ENCODE data around the gene CAMKV. TPM values are rescaled to one million over a fixed set of nuclear protein-coding genes. Genes with fewer than 3 reads are reported as not detected.

Gene CAMKV
- total and polyA plus RNA-seq, 4 donors = not detected

- H3K27ac ChIP-seq (ENCODE audit: low read depth in 1 of 2, low read length in 2 of 2) = no peak overlapping the region
- intact Hi-C loops (cut with DNase I) = no loop called here
- DNase-seq (no peak), ATAC-seq (ENCODE audit: low FRiP score) (no peak)
- H3K27me3 ChIP-seq (ENCODE audit: control insufficient read depth in 1 of 2, insufficient read depth in 2 of 2, low read length in 1 of 2) = no peaks in the 10 kb centered on the region
- no peaks in the 10 kb centered on the region for H3K4me1 ChIP-seq (ENCODE audit: control insufficient read depth in 1 of 2, insufficient read depth in 2 of 2, low read length in 2 of 2)
- H3K36me3 ChIP-seq (ENCODE audit: control insufficient read depth in 1 of 2, insufficient read depth in 2 of 2, low read length in 1 of 2) = no peaks in the 10 kb centered on the region
- 30 to 32% methylated on average over 6 of the region's 6 CpGs for WGBS, 2 donors
- H3K4me3 ChIP-seq (ENCODE audit: low read length in 2 of 2) = no peak overlapping the region
- no peaks in the 10 kb centered on the region for H3K9me3 ChIP-seq (ENCODE audit: control insufficient read depth, low read length)
These were observed 11.0 kb upstream of the CAMKV start for GRCh38 chr3:49880581-49881315.

- no peak overlapping the region for H3K27ac ChIP-seq (ENCODE audit: low read depth in 1 of 2, low read length in 2 of 2)
- ATAC-seq (ENCODE audit: low FRiP score) (no peak), DNase-seq (no peak)
- WGBS, 2 donors = 54 to 60% methylated on average over 2 of the region's 2 CpGs
- no peaks in the 10 kb centered on the region for H3K27me3 ChIP-seq (ENCODE audit: control insufficient read depth in 1 of 2, insufficient read depth in 2 of 2, low read length in 1 of 2)
- intact Hi-C loops (cut with DNase I) = no loop called here
- H3K4me3 ChIP-seq (ENCODE audit: low read length in 2 of 2) = no peak overlapping the region
- no peaks in the 10 kb centered on the region for H3K36me3 ChIP-seq (ENCODE audit: control insufficient read depth in 1 of 2, insufficient read depth in 2 of 2, low read length in 1 of 2)
- H3K4me1 ChIP-seq (ENCODE audit: control insufficient read depth in 1 of 2, insufficient read depth in 2 of 2, low read length in 2 of 2) = no peaks in the 10 kb centered on the region
- H3K9me3 ChIP-seq (ENCODE audit: control insufficient read depth, low read length) = no peaks in the 10 kb centered on the region
These were observed 10.0 kb upstream of the CAMKV start for GRCh38 chr3:49879721-49880120.

GRCh38 chr3:49878686-49879085 is 9.0 kb upstream of the CAMKV start:
- Histone ChIP-seq H3K4me3 (ENCODE audit: low read length in 2 of 2) (no peak overlapping the region), H3K27me3 (ENCODE audit: control insufficient read depth in 1 of 2, insufficient read depth in 2 of 2, low read length in 1 of 2) (no peaks in the 10 kb centered on the region), H3K36me3 (ENCODE audit: control insufficient read depth in 1 of 2, insufficient read depth in 2 of 2, low read length in 1 of 2) (no peaks in the 10 kb centered on the region), H3K4me1 (ENCODE audit: control insufficient read depth in 1 of 2, insufficient read depth in 2 of 2, low read length in 2 of 2) (no peaks in the 10 kb centered on the region), H3K9me3 (ENCODE audit: control insufficient read depth, low read length) (no peaks in the 10 kb centered on the region), H3K27ac (ENCODE audit: low read depth in 1 of 2, low read length in 2 of 2) (no peak overlapping the region)
- DNase-seq (no peak), ATAC-seq (ENCODE audit: low FRiP score) (no peak)
- intact Hi-C loops (cut with DNase I) = no loop called here

- Histone ChIP-seq H3K27me3 (ENCODE audit: control insufficient read depth in 1 of 2, insufficient read depth in 2 of 2, low read length in 1 of 2) (no peaks in the 10 kb centered on the region), H3K4me3 (ENCODE audit: low read length in 2 of 2) (no peak overlapping the region), H3K4me1 (ENCODE audit: control insufficient read depth in 1 of 2, insufficient read depth in 2 of 2, low read length in 2 of 2) (no peaks in the 10 kb centered on the region), H3K36me3 (ENCODE audit: control insufficient read depth in 1 of 2, insufficient read depth in 2 of 2, low read length in 1 of 2) (no peaks in the 10 kb centered on the region), H3K27ac (ENCODE audit: low read depth in 1 of 2, low read length in 2 of 2) (no peak overlapping the region), H3K9me3 (ENCODE audit: control insufficient read depth, low read length) (no peaks in the 10 kb centered on the region)
- intact Hi-C loops (cut with DNase I) = no loop called here
- WGBS, 2 donors = 68 to 75% methylated on average over 2 of the region's 2 CpGs
- ATAC-seq (ENCODE audit: low FRiP score) (no peak), DNase-seq (no peak)
These were observed 8.0 kb upstream of the CAMKV start for GRCh38 chr3:49877716-49878115.

- intact Hi-C loops (cut with DNase I) = no loop called here
- Histone ChIP-seq H3K9me3 (ENCODE audit: control insufficient read depth, low read length) (no peaks in the 10 kb centered on the region), H3K4me1 (ENCODE audit: control insufficient read depth in 1 of 2, insufficient read depth in 2 of 2, low read length in 2 of 2) (no peaks in the 10 kb centered on the region), H3K36me3 (ENCODE audit: control insufficient read depth in 1 of 2, insufficient read depth in 2 of 2, low read length in 1 of 2) (no peaks in the 10 kb centered on the region), H3K4me3 (ENCODE audit: low read length in 2 of 2) (no peak overlapping the region), H3K27me3 (ENCODE audit: control insufficient read depth in 1 of 2, insufficient read depth in 2 of 2, low read length in 1 of 2) (no peaks in the 10 kb centered on the region), H3K27ac (ENCODE audit: low read depth in 1 of 2, low read length in 2 of 2) (no peak overlapping the region)
- no peak for DNase-seq
- no peak for ATAC-seq (ENCODE audit: low FRiP score)
- 83 to 86% methylated on average over 5 of the region's 5 CpGs for WGBS, 2 donors
These were observed 6.9 kb upstream of the CAMKV start for GRCh38 chr3:49876567-49876966.

- ATAC-seq (ENCODE audit: low FRiP score) = no peak
These were observed 3.9 kb upstream of the CAMKV start for GRCh38 chr3:49873623-49874022.

GRCh38 chr3:49872801-49873281 is 3.1 kb upstream of the CAMKV start:
- Histone ChIP-seq H3K27ac (ENCODE audit: low read depth in 1 of 2, low read length in 2 of 2) (no peak overlapping the region), H3K4me1 (ENCODE audit: control insufficient read depth in 1 of 2, insufficient read depth in 2 of 2, low read length in 2 of 2) (no peaks in the 10 kb centered on the region), H3K27me3 (ENCODE audit: control insufficient read depth in 1 of 2, insufficient read depth in 2 of 2, low read length in 1 of 2) (no peaks in the 10 kb centered on the region), H3K9me3 (ENCODE audit: control insufficient read depth, low read length) (no peaks in the 10 kb centered on the region), H3K36me3 (ENCODE audit: control insufficient read depth in 1 of 2, insufficient read depth in 2 of 2, low read length in 1 of 2) (no peaks in the 10 kb centered on the region), H3K4me3 (ENCODE audit: low read length in 2 of 2) (no peak overlapping the region)
- WGBS, 2 donors = 65 to 69% methylated on average over 4 of the region's 4 CpGs
- ATAC-seq (ENCODE audit: low FRiP score) (no peak), DNase-seq (no peak)
- intact Hi-C loops (cut with DNase I) = no loop called here

More at GRCh38 chr3:49873623-49874022, 3.9 kb upstream of the CAMKV start:
- H3K4me1 ChIP-seq (ENCODE audit: control insufficient read depth in 1 of 2, insufficient read depth in 2 of 2, low read length in 2 of 2) = no peaks in the 10 kb centered on the region
- no peaks in the 10 kb centered on the region for H3K27me3 ChIP-seq (ENCODE audit: control insufficient read depth in 1 of 2, insufficient read depth in 2 of 2, low read length in 1 of 2)
- WGBS, 2 donors = 91 to 93% methylated on average over 8 of the region's 8 CpGs
- no peak overlapping the region for H3K4me3 ChIP-seq (ENCODE audit: low read length in 2 of 2)
- DNase-seq = no peak
- H3K9me3 ChIP-seq (ENCODE audit: control insufficient read depth, low read length) = no peaks in the 10 kb centered on the region
- H3K27ac ChIP-seq (ENCODE audit: low read depth in 1 of 2, low read length in 2 of 2) = no peak overlapping the region
- intact Hi-C loops (cut with DNase I) = no loop called here
- H3K36me3 ChIP-seq (ENCODE audit: control insufficient read depth in 1 of 2, insufficient read depth in 2 of 2, low read length in 1 of 2) = no peaks in the 10 kb centered on the region

- H3K9me3 ChIP-seq (ENCODE audit: control insufficient read depth, low read length) = no peaks in the 10 kb centered on the region
- no peak overlapping the region for H3K4me3 ChIP-seq (ENCODE audit: low read length in 2 of 2)
- WGBS, 2 donors = 50 to 63% methylated on average over 10 of the region's 10 CpGs
- ATAC-seq (ENCODE audit: low FRiP score) (no peak), DNase-seq (no peak)
- H3K27ac ChIP-seq (ENCODE audit: low read depth in 1 of 2, low read length in 2 of 2) = no peak overlapping the region
- no peaks in the 10 kb centered on the region for H3K36me3 ChIP-seq (ENCODE audit: control insufficient read depth in 1 of 2, insufficient read depth in 2 of 2, low read length in 1 of 2)
- intact Hi-C loops (cut with DNase I) = no loop called here
- no peaks in the 10 kb centered on the region for H3K4me1 ChIP-seq (ENCODE audit: control insufficient read depth in 1 of 2, insufficient read depth in 2 of 2, low read length in 2 of 2)
- no peaks in the 10 kb centered on the region for H3K27me3 ChIP-seq (ENCODE audit: control insufficient read depth in 1 of 2, insufficient read depth in 2 of 2, low read length in 1 of 2)
These were observed 1.9 kb upstream of the CAMKV start for GRCh38 chr3:49871531-49872153.

GRCh38 chr3:49868862-49869466 is 742 bp downstream of the CAMKV start:
- intact Hi-C loops (cut with DNase I) = no loop called here

More at GRCh38 chr3:49868862-49869466, 742 bp downstream of the CAMKV start:
- ATAC-seq (ENCODE audit: low FRiP score) = no peak
- Histone ChIP-seq H3K36me3 (ENCODE audit: control insufficient read depth in 1 of 2, insufficient read depth in 2 of 2, low read length in 1 of 2) (no peaks in the 10 kb centered on the region), H3K27ac (ENCODE audit: low read depth in 1 of 2, low read length in 2 of 2) (no peak overlapping the region), H3K4me3 (ENCODE audit: low read length in 2 of 2) (no peak overlapping the region), H3K9me3 (ENCODE audit: control insufficient read depth, low read length) (no peaks in the 10 kb centered on the region), H3K27me3 (ENCODE audit: control insufficient read depth in 1 of 2, insufficient read depth in 2 of 2, low read length in 1 of 2) (no peaks in the 10 kb centered on the region), H3K4me1 (ENCODE audit: control insufficient read depth in 1 of 2, insufficient read depth in 2 of 2, low read length in 2 of 2) (no peaks in the 10 kb centered on the region)
- WGBS, 2 donors = 2% methylated on average over 21 to 23 of the region's 23 CpGs
- no peak for DNase-seq
